Mammary epithelial cell (primary cell): ENCODE data around the gene IL31.

Source experiments
- EZH2 ChIP-seq: IDR thresholded peaks from 2 replicates; pipeline ENCODE4 v1.6.1; 2012; ENCODE audit warnings: low read length, inconsistent platforms, borderline replicate concordance
- TF ChIP-seq, protein P1 (sequence below), 2 donors: IDR thresholded peaks in 1 of 2; conservative IDR thresholded peaks in 1 of 2; 2 replicates each; pipeline ENCODE4 v1.5.1; 2011 to 2012; ENCODE audit warnings: inconsistent platforms in 2 of 2, low read length in 2 of 2, mild to moderate bottlenecking in 2 of 2, control low read depth in 1 of 2, low read depth in 1 of 2; ENCODE audit not compliant: insufficient read depth in 1 of 2; ENCODE audit errors: extremely low read depth in 1 of 2

DNA sequence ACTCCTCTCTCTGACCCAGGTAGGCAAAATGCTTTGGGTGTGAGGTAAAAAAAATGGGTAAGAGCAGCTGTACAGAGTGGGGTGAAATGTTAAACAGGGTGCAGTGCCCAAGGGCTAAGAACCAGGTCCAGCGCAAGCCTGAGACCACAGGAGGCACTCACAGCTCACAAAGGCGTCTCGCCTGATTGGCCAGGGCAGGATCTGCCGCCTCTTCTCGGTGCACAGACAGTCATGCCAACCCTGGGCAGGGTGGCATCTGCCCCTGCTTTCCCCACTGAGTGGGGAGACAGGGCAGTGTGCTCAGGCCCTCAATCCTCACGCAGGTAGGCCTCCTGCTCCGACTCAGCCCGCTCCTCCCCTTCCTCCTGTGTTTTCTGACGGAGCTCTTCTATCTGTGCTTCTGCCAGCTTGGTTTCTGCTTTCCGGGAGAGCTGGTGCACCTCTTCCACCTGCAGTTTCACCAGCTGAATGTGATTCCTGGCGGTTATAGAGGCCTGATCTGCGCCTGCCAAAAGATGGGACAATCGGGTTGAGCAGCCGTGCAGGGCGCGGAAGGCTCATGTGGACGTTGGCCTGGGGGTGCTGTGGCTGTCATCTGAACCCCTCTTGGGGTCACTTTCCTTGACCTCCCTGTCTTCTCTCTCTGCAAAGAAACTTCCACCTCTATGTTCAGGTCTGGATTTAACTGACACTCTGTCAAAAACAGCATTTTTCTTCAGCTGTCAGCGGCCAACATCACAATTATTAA lies 34.2 kb upstream of the IL31 start:
- TF ChIP-seq, protein P1, sequence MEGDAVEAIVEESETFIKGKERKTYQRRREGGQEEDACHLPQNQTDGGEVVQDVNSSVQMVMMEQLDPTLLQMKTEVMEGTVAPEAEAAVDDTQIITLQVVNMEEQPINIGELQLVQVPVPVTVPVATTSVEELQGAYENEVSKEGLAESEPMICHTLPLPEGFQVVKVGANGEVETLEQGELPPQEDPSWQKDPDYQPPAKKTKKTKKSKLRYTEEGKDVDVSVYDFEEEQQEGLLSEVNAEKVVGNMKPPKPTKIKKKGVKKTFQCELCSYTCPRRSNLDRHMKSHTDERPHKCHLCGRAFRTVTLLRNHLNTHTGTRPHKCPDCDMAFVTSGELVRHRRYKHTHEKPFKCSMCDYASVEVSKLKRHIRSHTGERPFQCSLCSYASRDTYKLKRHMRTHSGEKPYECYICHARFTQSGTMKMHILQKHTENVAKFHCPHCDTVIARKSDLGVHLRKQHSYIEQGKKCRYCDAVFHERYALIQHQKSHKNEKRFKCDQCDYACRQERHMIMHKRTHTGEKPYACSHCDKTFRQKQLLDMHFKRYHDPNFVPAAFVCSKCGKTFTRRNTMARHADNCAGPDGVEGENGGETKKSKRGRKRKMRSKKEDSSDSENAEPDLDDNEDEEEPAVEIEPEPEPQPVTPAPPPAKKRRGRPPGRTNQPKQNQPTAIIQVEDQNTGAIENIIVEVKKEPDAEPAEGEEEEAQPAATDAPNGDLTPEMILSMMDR (conservative IDR thresholded peaks at IDR 0.05 in 1 of 2, IDR thresholded peaks at IDR 0.05 in 1 of 2; ENCODE audit: extremely low read depth in 1 of 2, insufficient read depth in 1 of 2, low read depth in 1 of 2, low read length in 2 of 2): no peak
- TF ChIP-seq EZH2: no peak
